Natural killer cell (primary cell): Measurements from ENCODE around the gene M1AP. TPM values are rescaled to one million over a fixed set of nuclear protein-coding genes. Genes with fewer than 3 reads are reported as not detected.
"Not testable (repeated sequence)": the region's sequence is repeated elsewhere in the genome, so short reads cannot be mapped to it uniquely, and the experiment has no call there.

Experiments used
- ATAC-seq, 3 donors: fragments of 150-1000 bp in 2 of 3; fragments of 200-7000 bp in 1 of 3; cut with Tn5 transposase; 1 replicate in 1 of 3; 2 replicates in 2 of 3; pipeline ENCODE4 v1.10.0; 2021; ENCODE audit warnings: mild to moderate bottlenecking in 2 of 3, moderate library complexity in 2 of 3
- DNase-seq, 2 donors: peaks; one replicate each; pipeline versions ENCODE4 v3.0.0 to v3.0.0-alpha.2; 2013 to 2021; ENCODE audit warnings: mixed read lengths in 1 of 2
- H3K27ac ChIP-seq: one replicate; pipeline ENCODE4 v1.5.1; 2013; ENCODE audit warnings: mild to moderate bottlenecking, low read length
- H3K27me3 ChIP-seq: one replicate; pipeline ENCODE4 v1.6.1; 2013; ENCODE audit warnings: low read length; ENCODE audit not compliant: control insufficient read depth, insufficient read depth
- H3K36me3 ChIP-seq: one replicate; pipeline ENCODE4 v1.6.1; 2013; ENCODE audit warnings: low read length; ENCODE audit not compliant: control insufficient read depth, insufficient read depth
- H3K4me1 ChIP-seq: one replicate; pipeline ENCODE4 v1.6.1; 2013; ENCODE audit warnings: low read length; ENCODE audit not compliant: control insufficient read depth, insufficient read depth
- H3K4me3 ChIP-seq: one replicate; pipeline ENCODE4 v1.5.1; 2013; ENCODE audit warnings: low read length
- H3K9me3 ChIP-seq: one replicate; pipeline ENCODE4 v1.6.1; 2013; ENCODE audit warnings: low read length; ENCODE audit not compliant: control insufficient read depth, insufficient read depth
- H3K27ac Mint-ChIP-seq, 2 donors: one replicate each; pipeline ENCODE4 v1.8.0; 2022; ENCODE audit warnings: mild to moderate bottlenecking in 2 of 2, mixed read lengths in 2 of 2, moderate library complexity in 1 of 2
- H3K27me3 Mint-ChIP-seq, 2 donors: one replicate each; pipeline ENCODE4 v1.8.0; 2022; ENCODE audit warnings: low read depth in 2 of 2, mixed read lengths in 2 of 2
- H3K36me3 Mint-ChIP-seq: one replicate; pipeline ENCODE4 v1.8.0; 2022; ENCODE audit warnings: mixed read lengths
- H3K4me1 Mint-ChIP-seq, 2 donors: one replicate each; pipeline ENCODE4 v1.8.0; 2022; ENCODE audit warnings: mixed read lengths in 2 of 2
- H3K4me3 Mint-ChIP-seq: one replicate; pipeline ENCODE4 v1.8.0; 2022; ENCODE audit warnings: mild to moderate bottlenecking, moderate library complexity, mixed read lengths
- H3K9me3 Mint-ChIP-seq, 2 donors: one replicate each; pipeline ENCODE4 v1.8.0; 2022; ENCODE audit warnings: mixed read lengths in 2 of 2
- WGBS: methylation state at CpG from one replicate; pipeline ENCODE4 v1.1.7; 2013; ENCODE audit warnings: missing lambda C conversion rate; ENCODE audit not compliant: insufficient coverage; 5-methylcytosine and 5-hydroxymethylcytosine counted together
- intact Hi-C: fragments of 100-400 bp; cut with micrococcal nuclease; formaldehyde crosslinking; loops from one replicate; pipeline ENCODE4 v1.14.2; 2022
- total RNA-seq, 4 donors: library from RNA; stranded (reverse); fragments of 120-200 nt in 1 of 4; gene quantifications; one replicate each; pipeline versions ENCODE4 v1.2.3 to v1.2.4, GENCODE V29; 2013 to 2022
- TF ChIP-seq, protein P1 (sequence below): fragments of 200-600 bp; IDR thresholded peaks from one replicate; pipeline ENCODE4 v1.8.0; 2022; ENCODE audit warnings: antibody characterized with exemption

Gene M1AP
- total RNA-seq, 3 donors from 2014 or later (not counting 1 experiment from before 2014, with no cell fraction given): not detected

DNA sequence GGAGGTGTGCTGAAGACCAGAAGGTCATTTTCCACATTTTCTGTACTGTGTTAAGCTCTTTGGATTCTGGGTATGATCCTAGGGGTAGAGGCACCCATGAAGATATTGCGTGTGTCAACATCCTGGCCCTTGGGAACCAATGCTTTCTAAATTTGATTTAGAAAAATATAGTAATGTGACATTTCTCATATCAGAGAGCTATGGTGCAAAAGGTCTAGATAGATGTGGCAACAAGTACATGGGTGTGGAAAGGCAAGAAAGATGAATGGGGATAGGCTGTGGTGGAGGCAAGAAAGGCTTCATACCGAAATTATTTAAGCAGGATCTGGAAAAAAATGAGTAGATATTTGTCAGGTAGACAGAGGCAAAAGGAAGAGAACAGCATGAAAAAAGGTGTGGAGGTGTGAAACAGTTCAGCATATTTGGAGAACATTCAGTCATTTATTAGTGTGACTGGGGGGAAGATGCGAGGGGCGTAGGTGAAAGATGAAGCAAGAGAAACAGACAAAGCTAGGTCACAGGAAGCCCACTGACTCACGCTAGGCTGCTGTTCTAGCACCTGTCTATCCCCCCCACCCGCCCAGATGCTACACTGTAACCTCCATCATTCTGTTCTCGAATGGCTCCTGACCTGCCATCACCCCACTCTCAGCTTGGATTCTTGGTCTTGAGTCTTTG is 81.9 kb downstream of the M1AP start:
- Mint-ChIP-seq H3K27ac (no peak overlapping the region), H3K4me3 (no peak overlapping the region), H3K27me3 (peaks cover 33 to 40% of the 10 kb centered on the region in 2 donors), H3K36me3 (no peaks in the 10 kb centered on the region), H3K9me3 (no peaks in the 10 kb centered on the region), H3K4me1 (peaks cover 0 to 6% of the 10 kb centered on the region in 2 donors)
- ATAC-seq (no peak), DNase-seq (no peak)
- Histone ChIP-seq H3K4me3 (no peak overlapping the region), H3K36me3 (no peaks in the 10 kb centered on the region), H3K9me3 (no peaks in the 10 kb centered on the region), H3K27me3 (no peaks in the 10 kb centered on the region), H3K4me1 (no peaks in the 10 kb centered on the region), H3K27ac (no peak overlapping the region)
- WGBS: 85% methylated on average over 6 of the region's 7 CpGs
- intact Hi-C loops: no loop called here
- TF ChIP-seq, protein P1, sequence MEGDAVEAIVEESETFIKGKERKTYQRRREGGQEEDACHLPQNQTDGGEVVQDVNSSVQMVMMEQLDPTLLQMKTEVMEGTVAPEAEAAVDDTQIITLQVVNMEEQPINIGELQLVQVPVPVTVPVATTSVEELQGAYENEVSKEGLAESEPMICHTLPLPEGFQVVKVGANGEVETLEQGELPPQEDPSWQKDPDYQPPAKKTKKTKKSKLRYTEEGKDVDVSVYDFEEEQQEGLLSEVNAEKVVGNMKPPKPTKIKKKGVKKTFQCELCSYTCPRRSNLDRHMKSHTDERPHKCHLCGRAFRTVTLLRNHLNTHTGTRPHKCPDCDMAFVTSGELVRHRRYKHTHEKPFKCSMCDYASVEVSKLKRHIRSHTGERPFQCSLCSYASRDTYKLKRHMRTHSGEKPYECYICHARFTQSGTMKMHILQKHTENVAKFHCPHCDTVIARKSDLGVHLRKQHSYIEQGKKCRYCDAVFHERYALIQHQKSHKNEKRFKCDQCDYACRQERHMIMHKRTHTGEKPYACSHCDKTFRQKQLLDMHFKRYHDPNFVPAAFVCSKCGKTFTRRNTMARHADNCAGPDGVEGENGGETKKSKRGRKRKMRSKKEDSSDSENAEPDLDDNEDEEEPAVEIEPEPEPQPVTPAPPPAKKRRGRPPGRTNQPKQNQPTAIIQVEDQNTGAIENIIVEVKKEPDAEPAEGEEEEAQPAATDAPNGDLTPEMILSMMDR: no peak

DNA sequence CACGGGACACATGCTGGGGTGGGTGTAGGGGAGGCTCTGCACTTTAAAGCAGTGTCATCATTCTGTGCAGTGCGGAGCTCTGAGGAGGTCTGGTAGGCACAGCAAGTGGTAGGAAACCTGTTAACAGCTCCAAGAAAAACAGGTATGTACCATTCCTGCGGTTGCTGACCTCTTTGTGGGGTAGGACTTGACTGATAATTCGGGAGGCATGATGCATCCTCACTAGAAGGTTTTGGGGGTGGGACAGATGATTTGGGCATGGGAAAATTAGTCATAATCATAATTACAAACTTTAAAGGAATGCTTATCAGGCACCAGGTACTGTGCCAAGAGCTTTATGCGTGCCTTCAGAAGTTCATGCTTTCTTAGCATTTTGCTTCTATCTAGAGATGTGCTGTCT is 83.9 kb downstream of the M1AP start:
- H3K9me3 ChIP-seq: no peaks in the 10 kb centered on the region
- Mint-ChIP-seq H3K27me3 (peaks cover 29 to 45% of the 10 kb centered on the region in 2 donors), H3K4me3 (no peak overlapping the region), H3K4me1 (peaks cover 8 to 12% of the 10 kb centered on the region in 2 donors), H3K9me3 (no peaks in the 10 kb centered on the region), H3K36me3 (no peaks in the 10 kb centered on the region), H3K27ac (no peak overlapping the region)
- H3K27me3 ChIP-seq: no peaks in the 10 kb centered on the region
- 91% methylated on average over 5 of the region's 5 CpGs for WGBS
- H3K4me1 ChIP-seq: no peaks in the 10 kb centered on the region
- ATAC-seq: no peak
- H3K4me3 ChIP-seq: no peak overlapping the region
- no peak overlapping the region for H3K27ac ChIP-seq
- TF ChIP-seq, protein P1: no peak
- no peak for DNase-seq
- no peaks in the 10 kb centered on the region for H3K36me3 ChIP-seq
- intact Hi-C loops: no loop called here

DNA sequence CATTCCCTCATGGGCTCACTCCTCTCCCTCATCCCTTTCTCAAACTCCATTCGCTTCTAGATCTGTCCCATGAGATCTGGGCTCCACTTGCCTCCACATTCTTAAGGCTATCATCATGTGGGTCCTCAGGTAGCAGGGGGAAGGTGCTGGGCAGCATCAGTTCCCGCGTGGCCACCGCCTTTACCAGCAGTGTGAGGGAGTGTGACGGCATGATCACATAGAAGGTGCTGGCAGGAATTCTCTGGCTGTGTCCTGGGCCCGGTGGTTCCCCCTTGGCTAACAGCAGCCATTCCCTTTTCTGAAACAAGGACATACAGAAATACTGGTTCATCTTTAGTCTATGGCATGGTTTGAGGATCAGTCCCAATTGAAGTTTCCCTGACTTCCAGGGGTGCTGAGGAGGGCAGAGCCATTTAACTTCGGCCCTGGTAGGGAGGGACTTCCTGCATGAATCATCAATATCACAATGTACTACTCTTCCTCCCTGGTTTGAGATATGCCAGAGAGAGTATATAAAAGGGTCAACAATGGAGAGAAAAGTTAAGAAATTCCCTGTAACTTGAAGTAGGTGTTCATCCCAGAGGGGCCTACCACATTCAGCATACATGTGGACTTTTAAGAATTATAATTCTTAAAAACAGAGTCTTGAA is 85.9 kb downstream of the M1AP start:
- H3K4me3 ChIP-seq: no peak overlapping the region
- intact Hi-C loops: no loop called here
- no peaks in the 10 kb centered on the region for H3K9me3 ChIP-seq
- H3K4me1 ChIP-seq: no peaks in the 10 kb centered on the region
- Mint-ChIP-seq H3K27ac (no peak overlapping the region), H3K9me3 (no peaks in the 10 kb centered on the region), H3K4me3 (no peak overlapping the region), H3K4me1 (peaks cover 8 to 12% of the 10 kb centered on the region in 2 donors), H3K36me3 (no peaks in the 10 kb centered on the region), H3K27me3 (peaks cover 21 to 36% of the 10 kb centered on the region in 2 donors)
- TF ChIP-seq, protein P1: no peak
- H3K27me3 ChIP-seq: no peaks in the 10 kb centered on the region
- WGBS: 95% methylated on average over 6 of the region's 7 CpGs
- no peaks in the 10 kb centered on the region for H3K36me3 ChIP-seq
- ATAC-seq (no peak), DNase-seq (no peak)
- no peak overlapping the region for H3K27ac ChIP-seq

DNA sequence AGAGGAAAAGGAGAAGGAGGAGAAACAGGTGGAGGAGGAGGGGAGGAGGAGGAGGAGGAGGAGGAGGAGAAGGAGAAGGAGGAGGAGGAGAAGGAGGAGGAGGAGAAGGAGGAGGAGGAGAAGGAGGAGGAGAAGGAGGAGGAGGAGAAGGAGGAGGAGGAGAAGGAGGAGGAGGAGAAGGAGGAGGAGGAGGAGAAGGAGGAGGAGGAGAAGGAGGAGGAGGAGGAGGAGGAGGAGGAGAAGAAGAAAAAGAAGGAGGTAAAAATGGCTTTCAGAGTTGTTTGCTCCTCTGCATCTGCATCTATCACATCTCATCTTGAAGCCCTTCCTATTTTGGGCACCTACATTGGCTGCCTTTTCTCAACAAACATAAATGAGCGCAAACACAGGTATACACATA is 87.1 kb downstream of the M1AP start:
- H3K27ac Mint-ChIP-seq, H3K4me3 ChIP-seq, H3K36me3 ChIP-seq, intact Hi-C loops, H3K9me3 ChIP-seq, H3K36me3 Mint-ChIP-seq, H3K27me3 ChIP-seq, DNase-seq, ATAC-seq, H3K4me1 ChIP-seq, H3K27ac ChIP-seq, H3K4me3 Mint-ChIP-seq, H3K9me3 Mint-ChIP-seq: not testable (repeated sequence)
- peaks cover 8 to 23% of the 10 kb centered on the region in 2 donors for H3K4me1 Mint-ChIP-seq
- 100% methylated on average over 1 of the region's 1 CpG for WGBS
- H3K27me3 Mint-ChIP-seq: peaks cover 18 to 32% of the 10 kb centered on the region in 2 donors
